PC-9 (cell line): ENCODE measurements around the gene NR4A3. TPM values are rescaled to one million over a fixed set of nuclear protein-coding genes. Genes with fewer than 3 reads are reported as not detected.

Source experiments
- BruUV-seq: library from RNA; stranded (reverse); fragments of 400-500 nt; replicated peaks from 2 replicates; lab custom pipeline; 2021; lab: Mats Ljungman, UMichigan
- CTCF ChIA-PET: fragments of 300-600 bp; sonication (Branson Sonifier 250); formaldehyde crosslinking; loops from one replicate; lab custom pipeline; 2022; ENCODE audit warnings: antibody characterized with exemption; lab: Charles Lee
- POLR2A ChIA-PET: fragments of 300-600 bp; sonication (Branson Sonifier 250); formaldehyde crosslinking; loops from one replicate; lab custom pipeline; 2022; ENCODE audit warnings: antibody characterized with exemption; ENCODE audit not compliant: unreplicated experiment; lab: Charles Lee
- DNase-seq, 2 experiments: peaks; one replicate each; pipeline versions ENCODE4 v3.0.0 to v3.0.0-alpha.2; 2015 to 2022; ENCODE audit warnings: mixed read lengths in 1 of 2
- H2AFZ ChIP-seq: fragments of 200-600 bp; sonication (generic); 2 replicates; pipeline ENCODE4 v1.8.1; 2017; ENCODE audit warnings: antibody characterized with exemption
- H3F3A ChIP-seq: fragments of 200-600 bp; sonication (generic); 2 replicates; pipeline ENCODE4 v1.8.1; 2017; ENCODE audit warnings: antibody characterized with exemption, mild to moderate bottlenecking, low read depth; ENCODE audit not compliant: insufficient read depth
- H3K27ac ChIP-seq: fragments of 200-600 bp; sonication (generic); 2 replicates; pipeline ENCODE4 v1.6.1; 2016; ENCODE audit warnings: mixed run types
- H3K27me3 ChIP-seq: fragments of 200-600 bp; sonication (generic); 2 replicates; pipeline ENCODE4 v1.6.1; 2016; ENCODE audit warnings: low read depth, mixed run types; ENCODE audit not compliant: insufficient read depth
- H3K36me3 ChIP-seq: fragments of 200-600 bp; sonication (generic); 2 replicates; pipeline ENCODE4 v1.6.1; 2016; ENCODE audit warnings: low read depth, mixed run types
- H3K4me1 ChIP-seq: fragments of 200-600 bp; sonication (generic); replicated peaks from 2 replicates; pipeline ENCODE4 v1.6.1; 2016; ENCODE audit warnings: mixed run types; ENCODE audit not compliant: insufficient read depth
- H3K4me2 ChIP-seq: fragments of 200-600 bp; sonication (generic); 2 replicates; pipeline ENCODE4 v1.6.1; 2017; ENCODE audit warnings: mixed run types
- H3K4me3 ChIP-seq: fragments of 200-600 bp; sonication (generic); 2 replicates; pipeline ENCODE4 v1.6.1; 2016; ENCODE audit warnings: mixed run types
- H3K79me2 ChIP-seq: fragments of 200-600 bp; sonication (generic); 2 replicates; pipeline ENCODE4 v1.6.1; 2017; ENCODE audit warnings: low read depth, mixed run types
- H3K9me2 ChIP-seq: fragments of 200-600 bp; sonication (generic); 2 replicates; pipeline ENCODE4 v1.8.1; 2017; ENCODE audit warnings: mild to moderate bottlenecking; ENCODE audit not compliant: insufficient read depth
- H3K9me3 ChIP-seq: fragments of 200-600 bp; sonication (generic); 2 replicates; pipeline ENCODE4 v1.8.1; 2016; ENCODE audit warnings: low read depth; ENCODE audit not compliant: insufficient read depth
- H4K20me1 ChIP-seq: fragments of 200-600 bp; sonication (generic); 2 replicates; pipeline ENCODE4 v1.8.1; 2017; ENCODE audit not compliant: insufficient read depth
- CTCF ChIP-seq: fragments of 200-600 bp; sonication (generic); conservative IDR thresholded peaks from 2 replicates; pipeline ENCODE4 v1.6.1; 2017; ENCODE audit warnings: mixed run types, antibody characterized with exemption, mild to moderate bottlenecking, moderate library complexity
- EZH2 ChIP-seq: fragments of 200-600 bp; sonication (generic); IDR thresholded peaks from 2 replicates; pipeline ENCODE4 v1.8.0; 2017; ENCODE audit warnings: antibody characterized with exemption, low read depth
- intact Hi-C: fragments of 100-400 bp; cut with micrococcal nuclease; formaldehyde crosslinking; loops from one replicate; pipeline ENCODE4 v1.10.0; 2022; ENCODE audit not compliant: unreplicated experiment
- total RNA-seq: library from RNA; stranded (reverse); gene quantifications from 2 replicates; pipeline ENCODE4 v1.2.3, GENCODE V29; 2021

The NR4A3 gene
- total RNA-seq, 1 experiment from 2014 or later: not detected

GRCh38 chr9:99905833-99906402 is 84.2 kb downstream of the NR4A3 start:
- peak overlapping the region; percentile 86 for H3K27ac ChIP-seq
- ChIA-PET CTCF (no interaction called here), POLR2A (no interaction called here)
- peak; percentile 49 to 89 for DNase-seq
- H3K9me2 ChIP-seq: no peaks in the 10 kb centered on the region
- no peak for TF ChIP-seq CTCF
- no peak for TF ChIP-seq EZH2
- H3F3A ChIP-seq: peaks cover 12% of the 10 kb centered on the region
- intact Hi-C loops: loop anchor here (1.0 to 5.0 kb wide), 3 partner anchors 61 to 191 kb away; partner anchors contain the start of genes ERP44, INVS and NR4A3
- peaks cover 34% of the 10 kb centered on the region for H3K79me2 ChIP-seq
- H2AFZ ChIP-seq: peak overlapping the region; percentile 86
- no peaks in the 10 kb centered on the region for H3K9me3 ChIP-seq
- BruUV-seq: TSS peak; percentile 66
- H3K4me2 ChIP-seq: peak overlapping the region; percentile 87
- 0 out of 2 replicates have a peak, but pooled peaks cover 4% of the 10 kb centered on the region for H4K20me1 ChIP-seq
- H3K4me1 ChIP-seq: peaks cover 16% of the 10 kb centered on the region
- peak overlapping the region; percentile 87 for H3K4me3 ChIP-seq
- H3K27me3 ChIP-seq: no peaks in the 10 kb centered on the region
- no peaks in the 10 kb centered on the region for H3K36me3 ChIP-seq

GRCh38 chr9:99906403-99907207 is 84.9 kb downstream of the NR4A3 start, which contains the start of gene STX17:
Gene STX17, plus strand, starts transcription at chr9:99906654. Its CDS starts 8,586 bp downstream, at chr9:99915240.
- CTCF ChIA-PET: interaction anchor here (0.7 kb wide), 1 partner anchor 78 kb away, joined by 3 read pairs; no protein-coding TSS in a partner anchor
- Histone ChIP-seq H3K4me2 (peak within 1 kb of the TSS; percentile 87), H3K36me3 (no peaks in the 10 kb centered on the region), H3K4me1 (peaks cover 16% of the 10 kb centered on the region), H3K27ac (peak within 1 kb of the TSS; percentile 86), H3K9me3 (no peaks in the 10 kb centered on the region), H3K79me2 (peaks cover 41% of the 10 kb centered on the region), H3F3A (peaks cover 12% of the 10 kb centered on the region), H3K4me3 (peak within 1 kb of the TSS; percentile 87), H3K9me2 (no peaks in the 10 kb centered on the region), H2AFZ (peak within 1 kb of the TSS; percentile 86), H3K27me3 (no peaks in the 10 kb centered on the region), H4K20me1 (0 out of 2 replicates have a peak, but pooled peaks cover 4% of the 10 kb centered on the region)
- intact Hi-C loops: loop anchor here (2.0 to 5.0 kb wide), 2 partner anchors 60 to 191 kb away; partner anchors contain the start of genes ERP44 and INVS
- POLR2A ChIA-PET: interaction anchor here (0.6 to 0.7 kb wide), 2 partner anchors 100 to 437 kb away, joined by 3 to 6 read pairs; no protein-coding TSS in a partner anchor
- peak; percentile 57 to 83 for DNase-seq
- TSS peak; percentile 70 for BruUV-seq
- TF ChIP-seq EZH2 (no peak), CTCF (no peak)

- Histone ChIP-seq H3K9me3 (no peaks in the 10 kb centered on the region), H3K4me2 (peak overlapping the region; percentile 87), H4K20me1 (peaks cover 7% of the 10 kb centered on the region; the same call in 1 of the 2 replicates), H3K9me2 (no peaks in the 10 kb centered on the region), H3K27me3 (no peaks in the 10 kb centered on the region), H3K27ac (peak overlapping the region; percentile 86), H3K36me3 (no peaks in the 10 kb centered on the region), H3K4me1 (peaks cover 16% of the 10 kb centered on the region), H3K79me2 (peaks cover 44% of the 10 kb centered on the region), H2AFZ (peak overlapping the region; percentile 86), H3K4me3 (peak overlapping the region; percentile 87), H3F3A (peaks cover 12% of the 10 kb centered on the region)
- ChIA-PET CTCF (interaction anchor here (0.7 kb wide), 1 partner anchor 78 kb away, joined by 3 read pairs; no protein-coding TSS in a partner anchor), POLR2A (interaction anchor here (0.6 to 0.7 kb wide), 2 partner anchors 100 to 436 kb away, joined by 3 to 6 read pairs; no protein-coding TSS in a partner anchor)
- no peak for DNase-seq
- intact Hi-C loops: loop anchor here (2.0 to 5.0 kb wide), 2 partner anchors 60 to 190 kb away; partner anchors contain the start of genes ERP44 and INVS
- BruUV-seq: no TSS peak
- TF ChIP-seq EZH2 (no peak), CTCF (no peak)
Measured at GRCh38 chr9:99907208-99907532, 85.5 kb downstream of the NR4A3 start.
